Renal cortical epithelial cell (primary cell): Measurements from ENCODE around the gene CYFIP2. TPM values are rescaled to one million over a fixed set of nuclear protein-coding genes. Genes with fewer than 3 reads are reported as not detected.

ENCODE experiments used
- DNase-seq: peaks from one replicate; pipeline ENCODE4 v3.0.0-alpha.2; 2011; ENCODE audit warnings: low read depth
- total RNA-seq: library from RNA; depleted of rRNA; stranded (reverse); fragments of >200 nt; gene quantifications from 2 replicates; pipeline ENCODE4 v1.2.3, GENCODE V29; 2014

The CYFIP2 gene
- total RNA-seq, 1 donor from 2014 or later: 57.9 TPM

DNA sequence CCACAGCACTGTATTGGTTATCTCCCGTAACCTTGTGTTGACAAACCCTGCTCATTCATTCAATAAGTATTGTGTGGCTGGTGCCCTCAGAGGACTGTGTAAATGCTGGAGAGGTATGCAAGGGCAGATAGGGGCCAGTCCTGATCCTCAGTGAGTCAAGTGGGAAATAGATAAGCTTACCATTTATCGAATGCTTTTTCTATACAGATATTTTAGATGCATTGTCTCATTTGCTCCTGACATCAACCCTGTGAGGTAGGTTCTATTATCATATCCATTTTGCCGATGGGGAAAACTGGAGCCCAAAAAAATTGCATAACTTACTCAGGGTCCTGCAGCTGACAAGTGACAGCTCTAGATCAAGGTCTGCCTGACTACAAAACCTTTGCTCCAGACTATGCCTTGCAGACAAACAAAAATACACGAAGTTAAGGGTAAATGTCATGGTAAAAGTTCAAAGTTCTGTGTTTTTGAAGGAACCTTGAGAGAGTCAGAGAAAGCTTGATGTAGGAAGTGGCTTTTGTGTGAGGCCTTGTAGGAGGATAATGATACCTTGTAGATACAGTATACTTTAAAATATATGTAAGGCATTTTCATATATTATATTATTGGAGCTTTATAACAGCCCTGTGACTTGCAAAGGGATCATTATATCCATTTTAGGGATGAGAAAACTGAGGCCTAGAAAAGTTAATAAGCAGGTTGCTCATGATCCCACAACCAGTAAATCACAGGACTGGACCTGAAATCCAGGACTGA is 22.7 kb downstream of the CYFIP2 start:
- DNase-seq: no peak

DNA sequence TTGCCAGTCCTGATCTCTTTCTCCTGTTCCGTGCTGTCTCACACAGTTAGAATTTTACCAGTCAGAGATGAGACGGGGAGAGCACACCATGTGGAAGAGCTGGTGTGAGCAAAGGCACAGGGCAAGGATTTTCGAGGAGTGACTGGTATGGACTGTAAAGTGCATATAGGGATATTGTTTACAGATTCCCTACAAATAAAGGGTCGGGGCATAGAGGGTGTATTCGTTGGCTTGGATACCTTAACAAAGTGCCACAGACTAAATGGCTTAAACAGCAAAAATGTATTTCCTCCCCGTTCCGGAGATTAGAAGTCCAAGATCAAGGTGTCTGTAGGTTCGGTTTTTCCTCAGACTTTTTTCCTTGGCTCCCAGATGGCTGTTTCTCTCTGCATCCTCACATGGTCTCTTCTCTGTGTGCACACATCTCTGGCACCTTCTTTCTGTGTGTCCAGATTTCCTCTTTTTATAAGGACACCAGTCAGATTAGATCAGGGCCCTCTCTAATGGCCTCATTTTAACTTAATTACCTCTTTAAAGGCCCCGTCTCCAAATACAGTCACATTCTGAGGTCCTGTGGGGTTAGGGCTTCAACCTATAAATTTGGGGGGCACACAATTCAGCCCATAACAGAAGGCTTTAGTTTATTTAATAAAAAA is 23.4 kb downstream of the CYFIP2 start:
- no peak for DNase-seq

DNA sequence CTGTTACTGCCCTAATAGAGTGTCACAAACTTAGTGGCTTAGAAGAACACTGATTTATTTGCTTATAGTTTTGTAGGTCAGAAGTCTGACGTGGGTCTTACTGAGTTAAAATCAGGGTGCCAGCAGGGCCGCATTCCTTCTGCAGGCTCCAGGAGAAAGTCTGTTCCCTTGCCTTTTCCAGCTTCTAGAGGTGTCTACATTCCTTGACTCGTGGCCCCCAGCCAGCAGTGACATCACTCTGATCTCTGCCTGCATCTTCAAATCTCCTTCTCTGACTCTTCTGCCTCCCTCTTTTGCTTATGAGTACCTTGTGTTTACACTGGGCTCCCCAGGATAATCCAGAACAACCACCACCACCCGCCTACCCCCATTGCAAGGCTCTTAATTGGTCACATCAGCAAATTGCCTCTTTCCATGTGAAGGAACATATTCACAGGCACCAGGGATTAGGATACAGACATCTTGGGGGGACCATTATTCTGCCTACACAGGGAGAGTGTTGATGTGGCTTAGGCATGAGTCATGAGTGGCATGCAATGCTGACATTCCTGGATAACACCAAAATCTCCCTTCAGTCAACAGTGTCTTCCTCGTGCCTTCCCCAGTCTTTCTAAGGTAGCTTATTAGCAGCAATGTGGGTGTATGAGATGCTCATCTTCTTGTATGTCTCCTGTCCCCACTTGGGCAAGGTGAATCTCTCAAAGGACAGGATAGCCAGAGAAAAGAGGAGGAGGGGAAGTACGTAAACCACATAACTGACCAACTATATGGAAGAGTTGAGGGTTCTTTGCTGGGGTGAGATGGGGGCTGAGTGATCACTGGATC is 24.4 kb downstream of the CYFIP2 start:
- peak; percentile 90 for DNase-seq

DNA sequence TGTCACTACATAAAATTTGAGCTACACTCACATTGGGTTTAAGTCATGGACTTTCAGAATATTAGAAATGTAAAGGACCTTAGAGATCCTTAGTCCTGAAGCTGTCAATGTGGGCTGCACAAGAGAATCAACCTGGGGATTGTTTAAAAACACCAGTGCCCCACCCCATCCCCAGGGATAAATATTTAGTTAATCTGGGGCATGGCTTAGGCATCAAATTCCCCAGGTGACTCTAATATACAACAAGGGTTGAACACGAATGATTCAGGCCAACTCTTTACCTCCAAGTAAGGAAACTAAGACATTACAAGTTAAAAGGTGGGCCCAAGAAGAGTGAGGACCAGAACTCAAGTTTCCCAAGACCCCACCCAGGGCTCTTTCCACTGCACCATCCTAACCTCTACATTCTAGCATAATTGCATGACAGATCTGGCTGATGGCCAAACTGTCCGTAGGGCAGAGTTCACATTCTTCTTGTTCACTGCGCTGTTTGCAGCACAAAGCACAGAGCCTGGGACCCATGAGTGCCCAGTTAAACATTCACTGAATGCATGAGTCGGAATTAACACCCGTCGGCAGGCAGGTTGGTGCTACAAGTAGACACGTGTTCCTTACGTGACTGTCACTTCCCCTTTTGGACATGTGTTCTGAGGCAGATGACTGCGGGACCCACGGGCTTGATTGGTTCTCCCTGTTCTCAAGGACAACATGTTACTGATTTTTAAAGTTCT is 25.2 kb downstream of the CYFIP2 start:
- DNase-seq: peak; percentile 99

DNA sequence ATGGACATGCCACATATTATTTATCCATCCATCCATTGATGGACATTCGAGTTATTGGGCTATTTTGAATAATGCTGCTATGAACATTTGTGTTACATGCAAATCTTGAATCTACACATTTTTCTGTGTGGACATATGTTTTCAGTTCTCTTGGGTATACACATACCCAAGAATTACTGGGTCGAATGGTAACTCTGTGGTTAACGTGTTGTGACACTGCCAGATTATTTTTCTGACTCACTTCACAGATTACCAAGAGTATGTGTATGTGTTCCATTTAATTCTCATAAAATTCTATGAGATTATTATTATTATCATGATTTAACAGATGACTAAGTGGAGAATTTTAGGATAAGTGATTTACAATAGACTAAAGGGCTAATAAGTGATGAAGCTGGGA is 26.7 kb downstream of the CYFIP2 start:
- no peak for DNase-seq

DNA sequence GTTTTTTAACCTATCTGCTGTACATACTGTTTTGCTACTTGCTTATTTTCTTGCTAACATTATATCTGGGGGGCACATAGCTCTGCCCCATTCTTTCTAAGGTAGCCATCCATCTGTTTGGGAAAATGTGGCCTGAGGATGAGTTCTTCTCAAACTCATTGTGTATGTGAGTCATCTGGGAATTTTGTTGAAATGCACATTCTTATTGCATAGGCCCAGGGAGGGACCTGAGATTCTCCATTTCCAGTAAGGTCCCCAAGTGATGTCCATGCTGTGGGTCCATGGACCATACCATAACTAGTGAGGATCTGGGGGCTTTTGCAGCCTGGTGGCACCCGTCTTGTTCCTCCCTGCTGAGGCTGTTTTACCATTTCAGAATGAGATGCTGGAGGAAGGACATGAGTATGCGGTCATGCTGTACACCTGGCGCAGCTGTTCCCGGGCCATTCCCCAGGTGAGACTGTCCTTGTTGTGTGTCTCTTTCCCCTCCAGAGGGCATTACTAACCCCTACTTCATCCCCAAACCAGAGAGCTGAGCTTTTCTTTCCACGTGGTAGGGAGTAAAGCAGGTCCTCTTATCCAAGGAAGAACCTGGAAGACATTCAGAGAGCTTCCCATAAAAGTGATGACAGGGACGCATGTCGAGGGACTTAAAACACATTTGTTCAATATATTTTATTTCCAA is 28.6 kb downstream of the CYFIP2 start:
- DNase-seq: no peak

DNA sequence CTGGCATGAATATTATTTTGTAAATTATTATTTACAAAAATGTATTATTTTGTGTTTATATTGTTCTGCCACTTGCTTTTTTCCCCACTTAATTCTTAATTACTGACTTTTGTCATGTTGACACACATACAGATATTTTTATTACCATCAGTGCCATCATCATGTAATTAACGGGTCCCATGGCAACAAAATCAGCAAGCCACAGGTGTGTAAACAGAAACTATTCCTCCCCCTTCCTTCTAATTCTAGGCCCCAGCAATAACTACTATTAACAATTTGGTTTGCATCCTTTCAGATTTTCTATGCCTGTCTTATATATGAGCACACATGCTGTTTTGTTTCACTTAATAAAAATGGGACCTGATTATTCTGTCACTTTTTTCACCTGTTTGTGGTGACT is 29.3 kb downstream of the CYFIP2 start:
- no peak for DNase-seq

DNA sequence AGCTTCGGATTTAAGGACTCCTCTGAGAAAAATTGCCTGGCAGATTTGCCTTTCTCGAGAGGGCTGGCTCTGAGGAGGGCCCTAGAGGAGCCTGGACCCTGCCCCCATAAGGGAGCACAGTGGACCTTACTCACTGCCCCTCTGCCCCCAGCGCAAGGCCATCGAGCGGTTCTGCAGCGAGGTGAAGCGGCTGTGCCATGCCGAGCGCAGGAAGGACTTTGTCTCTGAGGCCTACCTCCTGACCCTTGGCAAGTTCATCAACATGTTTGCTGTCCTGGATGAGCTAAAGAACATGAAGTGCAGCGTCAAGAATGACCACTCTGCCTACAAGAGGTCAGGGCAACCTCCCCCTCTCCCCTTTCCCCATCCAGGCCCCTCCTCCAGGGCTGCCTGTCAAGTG is 34.6 kb downstream of the CYFIP2 start:
- DNase-seq: no peak

DNA sequence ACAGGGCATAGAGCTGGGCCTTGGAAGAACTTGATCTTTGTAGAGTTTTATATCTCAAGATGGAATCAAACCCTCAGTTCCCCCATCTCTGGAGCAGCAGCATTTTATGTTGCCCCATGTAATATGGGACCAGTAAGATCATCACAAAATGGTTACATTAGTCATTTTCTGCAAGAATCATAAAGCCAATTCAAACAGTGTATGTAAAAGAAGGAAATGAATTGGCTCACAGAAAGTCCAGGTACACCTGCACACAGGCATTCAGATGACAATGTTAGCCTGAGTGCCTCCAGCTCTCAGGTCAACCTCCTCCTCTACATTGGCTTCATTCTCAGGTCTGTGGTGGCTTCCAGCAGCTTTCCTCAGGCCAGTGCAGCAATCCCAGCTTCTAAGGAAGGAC is 35.1 kb downstream of the CYFIP2 start:
- DNase-seq: no peak

DNA sequence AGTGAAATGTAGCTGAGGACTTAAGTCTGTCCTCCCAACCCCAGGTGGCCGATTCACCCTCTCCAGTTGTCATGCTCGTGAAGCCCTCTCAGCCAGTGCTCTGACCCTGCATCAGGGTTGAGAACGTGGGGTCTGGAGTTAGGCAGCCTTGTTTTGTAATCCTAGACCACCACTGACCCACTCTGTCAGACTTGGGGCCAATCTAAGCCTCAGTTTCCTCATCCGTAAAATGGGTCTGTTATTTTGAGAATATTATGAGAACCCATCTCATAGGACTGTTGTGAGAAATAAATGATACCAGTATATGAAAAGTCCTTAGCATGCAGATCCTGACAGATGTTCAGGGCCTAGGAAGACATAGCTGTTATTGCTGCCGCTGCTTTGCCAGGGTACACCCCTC is 37.1 kb downstream of the CYFIP2 start:
- DNase-seq: no peak

DNA sequence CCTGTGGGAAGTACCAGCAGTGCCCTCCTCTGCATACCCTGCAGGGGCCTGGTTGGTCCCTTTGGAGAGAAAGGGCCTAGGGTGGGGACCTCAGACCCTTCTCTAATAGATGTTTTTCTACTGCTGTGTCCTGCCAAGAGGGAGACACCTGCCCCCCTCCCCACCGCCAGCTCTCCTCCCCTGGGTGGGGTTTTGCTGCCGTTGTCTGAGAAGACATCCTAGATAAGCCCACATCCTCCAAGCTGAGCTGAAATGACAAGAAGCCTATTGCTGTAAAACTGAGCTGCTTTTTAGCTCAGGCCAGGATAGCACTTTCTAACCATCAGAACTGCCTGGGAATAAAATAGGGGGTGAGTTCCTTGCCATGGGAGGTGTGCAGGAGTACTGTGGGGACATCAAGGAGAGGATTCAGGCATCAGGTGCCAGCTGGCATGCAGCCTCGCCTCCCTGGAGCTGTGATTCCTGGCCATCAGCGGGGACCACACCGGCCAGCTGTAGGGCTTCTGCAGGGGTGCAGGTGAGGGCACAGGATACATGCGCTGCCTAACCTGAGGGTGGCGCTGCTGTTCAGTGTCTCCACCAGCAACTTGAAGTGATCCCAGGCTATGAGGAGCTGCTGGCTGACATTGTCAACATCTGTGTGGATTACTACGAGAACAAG is 37.9 kb downstream of the CYFIP2 start:
- no peak for DNase-seq

DNA sequence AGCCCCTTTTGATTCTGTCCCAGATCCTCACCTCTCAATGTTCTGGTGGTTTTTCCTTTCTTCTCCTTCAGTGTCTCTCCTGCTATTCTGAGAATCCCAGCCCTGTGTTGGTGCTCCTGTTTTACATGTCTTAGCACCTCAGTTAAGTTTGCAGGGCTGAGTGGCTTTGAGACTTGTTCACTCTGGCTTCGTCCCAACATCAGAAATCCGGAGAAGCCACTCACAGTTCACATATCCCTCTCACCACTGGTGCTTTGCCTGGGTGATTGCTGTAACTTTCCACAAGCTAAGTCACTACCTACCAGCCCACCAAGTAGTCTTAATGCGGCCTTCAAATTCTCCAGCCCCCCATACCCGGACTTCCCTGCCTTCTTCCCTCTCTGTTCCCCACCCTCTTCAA is 40.2 kb downstream of the CYFIP2 start:
- no peak for DNase-seq

DNA sequence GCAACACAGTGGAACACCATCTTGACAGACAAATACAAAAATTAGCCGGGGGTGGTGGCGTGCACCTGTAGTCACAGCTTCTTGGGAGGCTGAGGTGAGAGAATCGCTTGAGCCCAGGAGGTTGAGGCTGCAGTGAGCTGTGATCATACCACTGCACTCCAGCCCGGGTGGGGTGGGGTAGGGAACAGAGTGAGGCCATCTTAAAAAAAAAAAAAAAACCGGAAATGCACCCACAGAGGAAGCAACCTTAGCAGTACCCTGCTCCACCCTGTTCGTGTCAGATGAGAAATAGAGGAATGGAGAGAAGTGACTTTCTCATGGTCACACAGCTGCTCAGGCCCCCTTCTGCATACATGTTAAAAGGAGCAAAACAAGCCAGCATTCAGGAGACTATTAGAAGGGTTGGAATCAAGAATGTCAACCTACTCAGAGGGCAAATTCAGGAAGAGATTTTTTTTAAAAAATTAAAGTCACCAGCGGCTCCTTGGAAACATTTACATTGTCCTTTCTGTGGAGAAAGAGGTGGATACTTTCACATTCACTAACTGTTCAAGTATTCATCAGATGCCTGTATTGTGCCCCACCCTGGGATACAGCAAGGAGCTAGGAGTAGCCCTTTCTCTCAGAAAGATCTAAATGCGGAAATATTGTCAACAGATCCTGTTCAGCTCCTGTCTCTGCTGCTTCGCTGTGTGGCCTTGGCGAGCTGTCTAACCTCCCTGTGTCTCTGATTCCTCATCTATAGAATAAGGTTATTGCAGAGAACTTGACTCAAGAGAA is 41.0 kb downstream of the CYFIP2 start:
- no peak for DNase-seq

DNA sequence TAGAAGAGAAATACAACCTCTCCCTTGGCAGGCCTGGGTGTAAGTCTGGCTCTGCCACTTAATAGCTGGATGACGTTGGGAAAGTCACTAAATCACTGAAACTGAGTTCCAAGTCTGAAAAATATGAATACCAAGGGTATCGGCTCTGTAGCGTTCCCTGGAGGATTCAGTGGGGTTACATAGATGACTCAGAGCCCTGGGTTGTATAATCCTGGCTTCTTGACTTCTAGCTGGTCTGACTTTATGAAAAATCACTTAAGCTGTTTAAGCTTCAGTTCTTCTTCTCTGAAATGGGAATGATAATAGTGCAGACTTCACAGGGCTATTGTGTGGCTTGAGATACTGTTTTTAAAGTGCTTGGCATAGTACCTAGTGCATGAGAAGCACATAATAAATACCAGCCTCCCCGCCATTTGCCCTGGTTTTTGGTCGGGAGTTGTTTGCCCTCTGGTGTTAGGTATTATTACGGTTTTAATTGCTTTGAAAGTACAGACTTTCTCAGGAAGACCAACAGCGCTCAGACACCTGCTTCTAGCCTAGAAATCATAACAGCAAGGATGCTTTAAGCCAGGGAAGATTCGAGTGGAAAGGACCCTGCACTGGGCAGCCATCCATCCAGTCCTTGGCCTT is 43.0 kb downstream of the CYFIP2 start:
- no peak for DNase-seq

DNA sequence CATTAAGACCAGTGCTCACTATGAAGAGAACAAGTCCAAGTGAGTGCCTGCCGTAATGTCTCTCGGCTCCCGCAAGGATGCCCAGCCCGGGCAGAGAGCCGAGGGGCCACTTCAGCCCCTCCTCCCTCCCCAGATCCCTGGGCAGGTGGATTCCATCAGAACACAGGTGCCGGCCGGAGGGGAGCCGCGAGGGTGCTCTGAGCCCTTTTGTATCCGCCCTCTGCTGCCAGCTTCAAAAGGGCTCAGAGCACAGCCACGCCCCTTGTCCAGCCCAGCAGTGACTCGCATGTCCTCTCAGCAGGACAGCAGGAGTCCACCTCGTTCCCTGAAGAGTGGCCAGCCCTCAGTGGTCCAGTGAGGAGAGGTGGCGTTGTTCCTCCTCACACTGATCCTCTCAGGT is 43.9 kb downstream of the CYFIP2 start:
- DNase-seq: no peak

DNA sequence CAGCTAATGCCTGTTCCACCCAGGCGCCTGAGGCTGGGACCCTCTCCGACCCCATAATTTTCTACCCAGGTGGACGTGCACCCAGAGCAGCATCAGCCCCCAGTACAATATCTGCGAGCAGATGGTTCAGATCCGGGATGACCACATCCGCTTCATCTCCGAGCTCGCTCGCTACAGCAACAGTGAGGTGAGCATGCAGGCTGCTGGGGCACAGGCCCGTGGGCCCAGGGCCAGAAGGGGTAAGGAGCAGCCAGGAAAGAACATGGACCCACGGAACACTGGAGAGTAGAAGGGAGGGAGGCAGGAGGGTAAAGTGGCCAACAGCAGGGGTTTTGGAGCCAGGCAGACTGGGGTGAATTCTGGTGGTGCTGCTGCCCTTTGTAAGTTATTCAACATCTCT is 45.7 kb downstream of the CYFIP2 start:
- DNase-seq: no peak

DNA sequence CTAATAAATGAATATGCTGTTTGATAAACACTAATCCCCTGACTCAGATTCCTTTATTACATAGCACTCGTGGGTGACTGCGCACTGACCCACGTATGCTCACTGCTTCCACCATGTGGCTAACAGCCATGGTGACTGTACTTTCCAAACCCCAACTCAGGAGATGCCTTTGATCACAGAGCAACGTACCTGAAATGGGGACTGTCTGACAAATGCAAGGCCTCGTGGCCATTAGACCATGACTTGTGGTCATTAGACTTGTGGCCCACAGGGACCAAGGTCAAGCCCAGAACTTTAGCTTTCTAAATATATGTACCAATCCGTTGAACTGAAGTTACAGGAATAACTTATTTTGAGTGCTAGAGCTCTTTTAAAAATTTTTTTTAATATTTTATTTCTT is 46.6 kb downstream of the CYFIP2 start:
- peak; percentile 74 for DNase-seq

DNA sequence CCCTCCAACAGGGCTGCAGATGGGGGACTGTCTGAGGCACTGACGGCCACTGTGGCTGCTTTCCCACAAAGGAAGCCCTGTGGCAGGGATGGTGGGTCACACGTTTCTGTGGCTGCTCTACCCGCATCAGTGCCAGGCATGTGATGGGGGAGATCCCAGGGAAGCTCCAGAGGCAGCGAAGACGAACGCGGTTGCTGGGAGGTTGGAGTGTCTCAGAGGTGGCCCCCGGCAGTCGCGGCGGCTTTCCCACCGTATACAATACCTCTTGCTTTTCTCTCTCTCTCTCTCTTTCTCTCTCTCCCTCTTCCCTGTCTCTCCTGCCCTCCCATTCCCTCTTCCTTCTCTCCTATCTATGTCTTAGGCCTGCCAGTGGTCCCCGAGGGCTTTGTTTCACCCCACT is 56.7 kb downstream of the CYFIP2 start:
- no peak for DNase-seq

DNA sequence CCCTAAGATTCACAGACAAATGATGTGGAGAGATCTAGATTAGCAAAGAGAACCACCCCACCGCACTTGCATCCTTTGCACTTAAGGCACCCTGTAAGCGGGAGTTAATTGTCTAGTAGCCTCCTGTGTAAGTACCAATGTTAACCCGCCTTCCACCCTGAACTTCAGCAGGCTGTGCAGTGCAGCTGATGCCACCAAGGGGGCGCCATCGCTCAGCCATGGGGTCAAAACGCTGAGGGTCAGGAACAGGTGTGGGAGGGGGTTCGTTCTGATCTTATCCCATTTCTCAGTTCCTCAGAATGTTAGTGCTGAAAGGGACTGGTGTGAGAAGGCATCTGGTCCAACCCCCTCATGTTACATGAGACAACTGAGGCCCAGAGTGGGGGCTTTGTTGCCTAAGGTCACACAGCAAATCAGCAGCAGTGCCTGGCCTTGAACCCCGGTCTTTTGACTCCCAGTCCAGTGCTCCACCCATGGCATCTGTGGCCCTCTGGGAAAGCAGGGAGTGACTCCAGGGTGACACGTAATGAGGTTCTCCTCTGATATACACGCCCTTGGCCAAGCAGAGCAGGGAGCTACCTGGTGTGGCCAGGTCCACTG is 57.3 kb downstream of the CYFIP2 start:
- DNase-seq: no peak
